ENCODE measurements around the gene MTUS2.

GRCh38 chr13:29498426-29499040 is 678.4 kb downstream of the MTUS2 start:
- no peak for TF ChIP-seq CTCF (IDR thresholded peaks at IDR 0.05; ENCODE audit: borderline replicate concordance, extremely low read depth, low read length, poor library complexity, severe bottlenecking)
- no peak for TF ChIP-seq EZH2 (IDR thresholded peaks at IDR 0.05; ENCODE audit: borderline replicate concordance, low read depth, low read length, severe bottlenecking)

All from DND-41 (cell line).